ENCODE results near the gene PLSCR3. TPM values are rescaled to one million over a fixed set of nuclear protein-coding genes. Genes with fewer than 3 reads are reported as not detected.
A peak's percentile ranks its signal among the peaks of the same experiment; 100 is the strongest.

Gene PLSCR3
- total RNA-seq, 1 experiment from 2014 or later = 21.9 TPM

GRCh38 chr17:7438656-7439460 lies 44.5 kb upstream of the PLSCR3 start:
- TF ChIP-seq CTCF (IDR thresholded peaks at IDR 0.05; ENCODE audit: unreplicated experiment) = no peak
- intact Hi-C loops (cut with micrococcal nuclease; ENCODE audit: unreplicated experiment) = loop anchor here (5.0 kb wide), 3 partner anchors 38 to 123 kb away; partner anchors contain the start of genes KCTD11, SENP3 and ZBTB4

GRCh38 chr17:7437950-7438614 lies 43.8 kb upstream of the PLSCR3 start:
- Mint-ChIP-seq H3K27ac (ENCODE audit: unreplicated experiment) (no peak overlapping the region), H3K27me3 (ENCODE audit: unreplicated experiment) (peaks cover 53% of the 10 kb centered on the region), H3K4me1 (ENCODE audit: low read depth, unreplicated experiment) (peaks cover 7% of the 10 kb centered on the region), H3K9me3 (ENCODE audit: low read depth, unreplicated experiment) (no peaks in the 10 kb centered on the region), H3K4me3 (ENCODE audit: low read depth, unreplicated experiment) (peak overlapping the region; percentile 75), H3K36me3 (ENCODE audit: insufficient read depth, unreplicated experiment) (peaks cover 38% of the 10 kb centered on the region)
- TF ChIP-seq CTCF (IDR thresholded peaks at IDR 0.05; ENCODE audit: unreplicated experiment) = no peak
- BruUV-seq (replicated peaks) = no TSS peak
- CTCF ChIA-PET = no interaction called here
- DNase-seq = no peak
- intact Hi-C loops (cut with micrococcal nuclease; ENCODE audit: unreplicated experiment) = loop anchor here (5.0 kb wide), 3 partner anchors 39 to 124 kb away; partner anchors contain the start of genes KCTD11, SENP3 and ZBTB4

More at GRCh38 chr17:7438656-7439460, 44.5 kb upstream of the PLSCR3 start:
- Mint-ChIP-seq H3K4me3 (ENCODE audit: low read depth, unreplicated experiment) (peak overlapping the region; percentile 72), H3K27ac (ENCODE audit: unreplicated experiment) (peak overlapping the region; percentile 72), H3K36me3 (ENCODE audit: insufficient read depth, unreplicated experiment) (peaks cover 38% of the 10 kb centered on the region), H3K4me1 (ENCODE audit: low read depth, unreplicated experiment) (peaks cover 7% of the 10 kb centered on the region), H3K9me3 (ENCODE audit: low read depth, unreplicated experiment) (no peaks in the 10 kb centered on the region), H3K27me3 (ENCODE audit: unreplicated experiment) (peaks cover 60% of the 10 kb centered on the region)
- CTCF ChIA-PET = no interaction called here
- BruUV-seq (replicated peaks) = no TSS peak
- no peak for DNase-seq

- CTCF ChIA-PET = interaction anchor here (1.0 to 2.9 kb wide), 7 partner anchors 34 to 250 kb away, joined by 3 to 13 read pairs (median 3); partner anchors contain the start of genes SENP3, TMEM256, TNFSF13 and TP53
- peaks cover 7% of the 10 kb centered on the region for H3K4me1 Mint-ChIP-seq (ENCODE audit: low read depth, unreplicated experiment)
- no peaks in the 10 kb centered on the region for H3K9me3 Mint-ChIP-seq (ENCODE audit: low read depth, unreplicated experiment)
- peaks cover 38% of the 10 kb centered on the region for H3K36me3 Mint-ChIP-seq (ENCODE audit: insufficient read depth, unreplicated experiment)
- peaks cover 46% of the 10 kb centered on the region for H3K27me3 Mint-ChIP-seq (ENCODE audit: unreplicated experiment)
- no TSS peak for BruUV-seq (replicated peaks)
- peak overlapping the region; percentile 75 for H3K4me3 Mint-ChIP-seq (ENCODE audit: low read depth, unreplicated experiment)
- no peak for TF ChIP-seq CTCF (IDR thresholded peaks at IDR 0.05; ENCODE audit: unreplicated experiment)
- intact Hi-C loops (cut with micrococcal nuclease; ENCODE audit: unreplicated experiment) = loop anchor here (5.0 kb wide), 3 partner anchors 40 to 125 kb away; partner anchors contain the start of genes KCTD11, SENP3 and ZBTB4
- DNase-seq = no peak
- no peak overlapping the region for H3K27ac Mint-ChIP-seq (ENCODE audit: unreplicated experiment)
These were observed 43.1 kb upstream of the PLSCR3 start for GRCh38 chr17:7437369-7437863.

GRCh38 chr17:7436556-7437368 lies 42.4 kb upstream of the PLSCR3 start:
- H3K27ac Mint-ChIP-seq (ENCODE audit: unreplicated experiment) = peak overlapping the region; percentile 60
- TF ChIP-seq CTCF (IDR thresholded peaks at IDR 0.05; ENCODE audit: unreplicated experiment) = peak; percentile 59
- H3K36me3 Mint-ChIP-seq (ENCODE audit: insufficient read depth, unreplicated experiment) = peaks cover 38% of the 10 kb centered on the region
- peak; percentile 87 for DNase-seq
- peaks cover 7% of the 10 kb centered on the region for H3K4me1 Mint-ChIP-seq (ENCODE audit: low read depth, unreplicated experiment)
- no peaks in the 10 kb centered on the region for H3K9me3 Mint-ChIP-seq (ENCODE audit: low read depth, unreplicated experiment)
- CTCF ChIA-PET = interaction anchor here (0.5 to 2.9 kb wide), 10 partner anchors 33 to 250 kb away, joined by 3 to 13 read pairs (median 3); partner anchors contain the start of genes SENP3, TMEM256, TNFSF13 and TP53
- BruUV-seq (replicated peaks) = no TSS peak
- intact Hi-C loops (cut with micrococcal nuclease; ENCODE audit: unreplicated experiment) = loop anchor here (5.0 kb wide), 3 partner anchors 41 to 126 kb away; partner anchors contain the start of genes KCTD11, SENP3 and ZBTB4
- H3K27me3 Mint-ChIP-seq (ENCODE audit: unreplicated experiment) = peaks cover 40% of the 10 kb centered on the region
- peak overlapping the region; percentile 75 for H3K4me3 Mint-ChIP-seq (ENCODE audit: low read depth, unreplicated experiment)

Measured in Calu3 (cell line).